Small intestine (tissue), 7 donors: ENCODE results near the gene INPP5K. TPM values are rescaled to one million over a fixed set of nuclear protein-coding genes. Genes with fewer than 3 reads are reported as not detected.

ENCODE experiments used
- DNase-seq, 2 donors: peaks; one replicate each; pipeline versions ENCODE4 v3.0.0 to v3.0.0-alpha.2; 2013
- FAIRE-seq: peaks from 2 replicates; lab custom pipeline; 2012; peaks lifted over from hg19 to GRCh38; lab: Jason Lieb, UNC
- H3K27ac ChIP-seq, 3 donors: one replicate each; pipeline ENCODE4 v1.5.1; 2013; ENCODE audit warnings: low read length in 2 of 3, mild to moderate bottlenecking in 2 of 3, control low read depth in 1 of 3, inconsistent platforms in 1 of 3, low read depth in 1 of 3, moderate library complexity in 1 of 3
- H3K27me3 ChIP-seq, 3 donors: one replicate each; pipeline ENCODE4 v1.6.1; 2013; ENCODE audit warnings: low read length in 3 of 3, inconsistent platforms in 1 of 3; ENCODE audit not compliant: control insufficient read depth in 3 of 3, insufficient read depth in 3 of 3
- H3K36me3 ChIP-seq, 3 donors: one replicate each; pipeline ENCODE4 v1.6.1; 2013; ENCODE audit warnings: low read length in 3 of 3, inconsistent platforms in 1 of 3, low read depth in 1 of 3, mild to moderate bottlenecking in 1 of 3, moderate library complexity in 1 of 3; ENCODE audit not compliant: control insufficient read depth in 3 of 3, insufficient read depth in 2 of 3
- H3K4me1 ChIP-seq, 3 donors: one replicate each; pipeline ENCODE4 v1.6.1; 2013; ENCODE audit warnings: low read length in 2 of 3, inconsistent platforms in 1 of 3, low read depth in 1 of 3, mild to moderate bottlenecking in 1 of 3, moderate library complexity in 1 of 3; ENCODE audit not compliant: control insufficient read depth in 3 of 3, insufficient read depth in 2 of 3
- H3K4me3 ChIP-seq, 3 donors: one replicate each; pipeline ENCODE4 v1.5.1; 2013; ENCODE audit warnings: low read length in 3 of 3, control low read depth in 1 of 3, inconsistent platforms in 1 of 3, low read depth in 1 of 3, mild to moderate bottlenecking in 1 of 3, moderate library complexity in 1 of 3
- H3K9me3 ChIP-seq, 2 donors: one replicate each; pipeline ENCODE4 v1.6.1; 2013; ENCODE audit warnings: low read depth in 1 of 2, low read length in 1 of 2; ENCODE audit not compliant: control insufficient read depth in 2 of 2, insufficient read depth in 1 of 2
- WGBS, 3 donors: extraction: QIAGEN DNeasy Blood & Tissue Kit; methylation state at CpG; one replicate each; pipeline ENCODE4 v1.1.7; 2013; 5-methylcytosine and 5-hydroxymethylcytosine counted together
- polyA plus RNA-seq, 4 donors: library from polyadenylated mRNA; stranded (reverse) in 3 of 4; unstranded in 1 of 4; fragments of 200-250 nt in 3 of 4; fragments of 120-200 nt in 1 of 4; gene quantifications; one replicate each; pipeline versions ENCODE4 v1.2.1 to v1.2.3, GENCODE V29; 2013
- donor health status: healthy with polysubstance abuse.
- donor health status: control.
- donor health status: control.
- donor health status: Bipolar disorder and iron deficiency.
- donor health status: healthy.

INPP5K gene
- polyA plus RNA-seq, 4 donors = 17.0 to 28.1 (median 24.3) TPM

DNA sequence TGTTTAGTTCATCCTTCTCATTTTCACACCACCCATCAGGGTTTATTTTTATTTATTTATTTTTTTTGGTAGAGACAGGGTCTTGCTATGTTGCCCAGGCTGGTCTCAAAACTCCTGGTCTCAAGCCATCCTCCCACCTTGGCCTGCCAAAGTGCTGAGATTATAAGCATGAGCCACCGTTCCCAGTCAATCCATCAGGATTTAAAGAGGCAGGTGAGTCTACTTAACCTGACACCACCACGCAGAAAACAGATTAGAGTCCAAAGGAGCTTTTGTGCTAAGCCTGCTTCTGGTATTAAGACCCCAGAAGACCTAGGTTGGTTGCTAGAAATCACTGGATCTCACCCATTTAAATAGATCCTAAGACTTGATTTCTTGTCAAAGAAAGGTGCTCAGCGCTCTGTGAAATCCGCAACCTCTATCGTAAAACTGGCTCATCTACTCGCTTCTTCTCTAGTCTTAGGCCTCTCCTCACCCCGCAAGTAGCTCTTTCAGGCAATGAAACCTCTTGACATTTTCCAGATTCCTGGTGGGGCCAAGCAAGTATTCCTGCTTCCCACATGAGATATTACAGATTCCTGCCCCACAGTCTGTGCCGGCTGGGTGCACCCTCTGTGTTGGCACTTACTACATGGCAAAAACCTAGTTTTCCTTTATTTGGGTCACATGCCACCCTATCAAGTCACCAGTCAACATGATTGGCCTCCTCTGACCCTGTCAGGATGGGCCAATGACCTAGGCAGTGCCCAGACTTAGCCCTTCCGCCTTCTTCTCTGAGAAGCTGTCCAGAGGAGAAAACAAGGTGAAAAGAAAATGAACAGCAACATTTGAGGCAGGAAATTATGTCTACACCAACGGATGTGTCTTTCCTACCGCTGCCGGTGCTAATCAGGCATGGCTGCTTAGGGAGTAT is 37.2 kb upstream of the INPP5K start:
- Histone ChIP-seq H3K9me3 (no peaks in the 10 kb centered on the region), H3K36me3 (peaks cover 10 to 88% (median 14%) of the 10 kb centered on the region in 3 donors), H3K4me1 (peaks cover 0 to 14% (median 5%) of the 10 kb centered on the region in 3 donors), H3K27ac (no peak overlapping the region), H3K4me3 (no peak overlapping the region), H3K27me3 (no peaks in the 10 kb centered on the region)
- FAIRE-seq (no peak), DNase-seq (peak in 1 of 2 donors; percentile 2)
- WGBS, 3 donors = 91 to 95% (median 94%) methylated on average over 12 of the region's 12 CpGs

DNA sequence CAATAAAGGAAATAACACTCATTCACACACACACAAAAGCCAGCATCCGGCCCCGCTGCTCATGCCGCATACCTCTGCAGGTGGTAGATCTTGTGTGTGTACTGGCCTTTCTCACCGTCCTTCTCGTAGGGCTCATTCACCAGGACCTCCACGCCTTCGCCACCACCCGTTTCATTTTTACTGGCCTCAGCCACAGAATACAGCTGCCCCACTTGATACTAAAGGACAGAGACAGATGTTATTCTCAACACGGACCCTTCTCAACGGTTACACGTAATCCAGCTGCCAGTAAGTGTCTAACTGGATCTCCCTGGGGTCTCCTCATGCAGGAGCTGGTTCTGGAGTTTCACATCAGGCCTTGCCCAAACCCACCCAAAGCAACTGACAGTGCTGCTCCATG is 36.5 kb upstream of the INPP5K start:
- 81 to 89% (median 81%) methylated on average over 11 of the region's 11 CpGs for WGBS, 3 donors
- no peaks in the 10 kb centered on the region for H3K9me3 ChIP-seq
- H3K4me3 ChIP-seq = no peak overlapping the region
- FAIRE-seq (no peak), DNase-seq (no peak)
- peaks cover 0 to 10% (median 5%) of the 10 kb centered on the region in 3 donors for H3K4me1 ChIP-seq
- H3K27me3 ChIP-seq = no peaks in the 10 kb centered on the region
- no peak overlapping the region for H3K27ac ChIP-seq
- peaks cover 12 to 94% (median 14%) of the 10 kb centered on the region in 3 donors for H3K36me3 ChIP-seq

DNA sequence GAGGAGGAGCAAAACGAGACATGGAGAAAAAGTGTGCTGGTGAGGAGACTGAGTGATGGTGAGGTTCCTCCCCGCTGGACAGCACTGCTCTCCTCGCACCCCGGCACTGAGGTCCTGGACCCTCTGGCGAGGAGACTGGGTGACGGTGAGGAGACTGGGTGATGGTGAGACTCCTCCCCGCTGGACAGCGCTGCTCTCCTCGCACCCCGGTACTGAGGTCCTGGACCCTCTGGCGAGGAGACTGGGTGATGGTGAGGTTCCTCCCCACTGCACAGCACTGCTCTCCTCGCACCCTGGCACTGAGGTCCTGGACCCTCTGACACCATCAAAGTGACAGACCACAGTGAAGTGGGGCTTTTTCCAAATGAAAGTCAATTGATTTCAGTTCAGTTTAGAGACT is 35.3 kb upstream of the INPP5K start:
- H3K36me3 ChIP-seq = peaks cover 12 to 93% (median 14%) of the 10 kb centered on the region in 3 donors
- H3K4me1 ChIP-seq = peaks cover 0 to 5% (median 5%) of the 10 kb centered on the region in 3 donors
- H3K4me3 ChIP-seq = no peak overlapping the region
- peak in 1 of 2 donors; percentile 0 for DNase-seq
- H3K27ac ChIP-seq = no peak overlapping the region
- no peak for FAIRE-seq
- no peaks in the 10 kb centered on the region for H3K9me3 ChIP-seq
- WGBS, 3 donors = 94 to 99% (median 96%) methylated on average over 9 to 12 of the region's 12 CpGs
- H3K27me3 ChIP-seq = no peaks in the 10 kb centered on the region

DNA sequence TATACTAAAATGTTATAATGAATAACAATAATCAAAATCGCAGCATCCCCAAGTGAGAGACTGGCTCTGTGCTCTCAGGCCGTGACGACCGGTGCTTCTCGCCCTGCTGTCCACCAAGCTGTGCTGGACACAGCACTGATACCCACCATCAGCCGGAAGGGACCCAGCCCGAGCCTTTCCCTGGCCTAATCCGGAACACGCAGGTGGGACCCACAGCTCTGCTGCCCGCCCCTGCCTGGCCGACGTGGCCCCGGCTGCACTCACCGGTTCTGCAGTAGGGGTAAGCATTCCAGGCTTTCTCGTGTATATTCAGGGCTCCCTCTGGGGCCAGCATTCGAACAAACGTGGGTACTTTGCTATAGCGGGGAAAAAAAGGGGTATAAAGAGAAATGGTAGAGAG is 31.6 kb upstream of the INPP5K start:
- FAIRE-seq (no peak), DNase-seq (no peak)
- no peaks in the 10 kb centered on the region for H3K9me3 ChIP-seq
- H3K27ac ChIP-seq = no peak overlapping the region
- WGBS, 3 donors = 95 to 98% (median 98%) methylated on average over 18 of the region's 18 CpGs
- H3K36me3 ChIP-seq = peaks cover 7 to 86% (median 17%) of the 10 kb centered on the region in 3 donors
- H3K4me3 ChIP-seq = no peak overlapping the region
- H3K27me3 ChIP-seq = no peaks in the 10 kb centered on the region
- H3K4me1 ChIP-seq = peaks cover 0 to 39% (median 2%) of the 10 kb centered on the region in 3 donors

DNA sequence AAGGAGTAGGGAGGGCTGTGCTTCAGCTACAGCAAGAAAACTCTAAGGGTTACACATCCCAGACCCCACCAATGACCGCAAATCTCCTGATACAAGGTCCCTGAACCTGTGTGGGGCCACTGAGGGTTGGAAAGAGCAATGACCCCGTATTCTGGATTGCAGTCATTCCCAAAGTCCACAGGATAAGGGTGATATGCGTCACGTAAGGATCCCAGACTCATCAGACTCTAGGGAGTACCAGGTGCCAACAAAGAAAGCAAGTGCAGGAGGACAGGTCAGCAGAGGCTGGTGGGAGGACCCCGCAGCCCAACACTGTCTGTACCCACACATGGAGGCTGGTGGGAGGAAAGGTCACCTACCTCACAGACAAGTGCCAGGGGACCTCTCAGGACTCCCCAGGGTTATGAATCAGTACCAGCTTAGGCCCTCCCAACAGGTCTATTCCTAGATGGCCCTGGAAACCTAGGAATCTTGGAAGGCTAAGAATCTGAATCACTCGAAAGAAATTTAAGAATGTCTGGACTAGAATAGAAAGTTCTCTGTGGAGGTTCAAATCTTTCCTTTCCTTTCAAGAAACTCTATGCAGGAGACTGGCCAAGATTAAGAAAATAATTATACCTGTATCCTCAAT is 30.0 kb upstream of the INPP5K start:
- DNase-seq (peak; percentile 91 to 94), FAIRE-seq (no peak)
- H3K9me3 ChIP-seq = no peaks in the 10 kb centered on the region
- no peaks in the 10 kb centered on the region for H3K27me3 ChIP-seq
- H3K4me3 ChIP-seq = no peak overlapping the region
- H3K36me3 ChIP-seq = peaks cover 17 to 90% (median 20%) of the 10 kb centered on the region in 3 donors
- peaks cover 0 to 40% (median 2%) of the 10 kb centered on the region in 3 donors for H3K4me1 ChIP-seq
- H3K27ac ChIP-seq = peak overlapping the region; percentile 85 to 90 (median 89)
- 36 to 77% (median 42%) methylated on average over 6 of the region's 6 CpGs for WGBS, 3 donors

DNA sequence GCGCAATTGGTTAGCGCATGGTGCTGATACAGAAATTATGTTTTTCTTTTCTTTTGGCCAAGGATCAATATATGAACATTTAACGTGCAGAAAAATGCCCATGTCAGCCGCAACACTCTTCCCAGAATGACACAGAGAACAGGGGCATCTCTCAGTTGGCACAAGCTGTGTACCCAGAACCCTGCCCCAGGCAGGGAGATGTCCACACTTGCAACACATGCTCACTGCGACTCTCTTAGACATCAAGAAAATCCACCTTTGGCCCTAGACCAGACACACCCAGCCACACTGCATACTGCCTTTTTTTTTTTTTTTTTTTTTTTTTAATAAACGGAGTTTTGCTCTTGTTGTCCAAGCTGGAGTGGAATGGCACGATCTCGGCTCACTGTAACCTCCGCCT is 29.2 kb upstream of the INPP5K start:
- no peak for FAIRE-seq
- WGBS, 3 donors = 22 to 85% (median 50%) methylated on average over 8 to 9 of the region's 9 CpGs
- Histone ChIP-seq H3K27me3 (no peaks in the 10 kb centered on the region), H3K9me3 (no peaks in the 10 kb centered on the region), H3K4me3 (no peak overlapping the region), H3K36me3 (peaks cover 18 to 88% (median 22%) of the 10 kb centered on the region in 3 donors), H3K27ac (peak overlapping the region; percentile 85 to 90 (median 89)), H3K4me1 (peaks cover 0 to 40% (median 2%) of the 10 kb centered on the region in 3 donors)
- peak; percentile 84 to 93 for DNase-seq

DNA sequence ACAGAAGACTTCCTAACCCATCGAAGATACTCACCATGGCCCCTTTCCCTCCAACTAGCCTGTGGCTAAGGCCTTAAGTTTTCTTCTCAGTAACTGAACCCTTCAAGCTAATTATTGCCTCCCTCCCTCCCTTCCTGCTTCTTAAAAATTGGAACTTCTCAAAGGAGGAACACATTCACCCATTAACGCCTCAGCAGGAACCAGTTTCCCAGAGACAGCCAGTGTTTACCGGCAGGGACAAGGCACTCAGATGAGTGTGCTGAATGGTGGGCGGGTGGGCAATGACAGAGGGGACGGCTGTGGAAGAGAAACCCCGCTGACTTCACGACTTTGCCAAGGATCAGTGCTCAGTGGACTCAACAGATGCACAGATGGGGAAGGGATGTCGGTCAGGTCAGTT is 25.9 kb upstream of the INPP5K start:
- H3K27ac ChIP-seq = no peak overlapping the region
- DNase-seq (no peak), FAIRE-seq (no peak)
- peaks cover 15 to 84% (median 29%) of the 10 kb centered on the region in 3 donors for H3K36me3 ChIP-seq
- H3K9me3 ChIP-seq = no peaks in the 10 kb centered on the region
- H3K4me3 ChIP-seq = no peak overlapping the region
- no peaks in the 10 kb centered on the region for H3K27me3 ChIP-seq
- WGBS, 3 donors = 88 to 97% (median 95%) methylated on average over 8 of the region's 8 CpGs
- peaks cover 0 to 40% (median 2%) of the 10 kb centered on the region in 3 donors for H3K4me1 ChIP-seq

DNA sequence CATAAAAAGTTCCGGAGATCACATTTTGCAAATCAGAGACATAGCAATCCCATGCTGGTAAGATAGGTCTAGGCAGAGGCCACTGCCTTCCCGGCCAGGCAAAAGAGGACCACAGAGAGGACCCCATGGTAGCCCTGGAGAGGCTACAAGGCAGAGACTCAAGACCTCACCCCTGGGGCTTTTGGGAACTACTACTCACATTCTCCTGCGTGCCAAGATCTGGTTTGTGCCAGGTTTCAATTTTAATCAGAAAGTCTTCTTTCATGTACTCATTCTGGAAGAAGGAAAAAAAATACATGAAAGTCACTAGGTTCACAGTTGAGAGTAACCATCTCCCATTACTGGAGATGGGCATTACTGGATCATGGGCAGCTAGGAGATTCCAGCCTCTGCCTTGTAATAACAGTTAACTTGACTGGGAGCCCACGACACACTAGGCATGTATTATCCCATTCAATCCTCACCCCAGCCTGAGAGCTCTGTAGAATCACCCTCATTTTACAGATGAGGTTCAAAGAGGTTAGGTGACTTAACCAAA is 25.0 kb upstream of the INPP5K start:
- peaks cover 14 to 86% (median 29%) of the 10 kb centered on the region in 3 donors for H3K36me3 ChIP-seq
- DNase-seq (no peak), FAIRE-seq (no peak)
- no peaks in the 10 kb centered on the region for H3K9me3 ChIP-seq
- H3K27me3 ChIP-seq = no peaks in the 10 kb centered on the region
- H3K4me1 ChIP-seq = peaks cover 0 to 32% (median 2%) of the 10 kb centered on the region in 3 donors
- H3K27ac ChIP-seq = no peak overlapping the region
- WGBS, 3 donors = 91 to 94% (median 92%) methylated on average over 4 of the region's 4 CpGs
- no peak overlapping the region for H3K4me3 ChIP-seq
